ENCODE results near the gene SRP68.
"Not testable (repeated sequence)": the region's sequence is repeated elsewhere in the genome, so short reads cannot be mapped to it uniquely, and the experiment has no call there.

SRP68 gene

DNA sequence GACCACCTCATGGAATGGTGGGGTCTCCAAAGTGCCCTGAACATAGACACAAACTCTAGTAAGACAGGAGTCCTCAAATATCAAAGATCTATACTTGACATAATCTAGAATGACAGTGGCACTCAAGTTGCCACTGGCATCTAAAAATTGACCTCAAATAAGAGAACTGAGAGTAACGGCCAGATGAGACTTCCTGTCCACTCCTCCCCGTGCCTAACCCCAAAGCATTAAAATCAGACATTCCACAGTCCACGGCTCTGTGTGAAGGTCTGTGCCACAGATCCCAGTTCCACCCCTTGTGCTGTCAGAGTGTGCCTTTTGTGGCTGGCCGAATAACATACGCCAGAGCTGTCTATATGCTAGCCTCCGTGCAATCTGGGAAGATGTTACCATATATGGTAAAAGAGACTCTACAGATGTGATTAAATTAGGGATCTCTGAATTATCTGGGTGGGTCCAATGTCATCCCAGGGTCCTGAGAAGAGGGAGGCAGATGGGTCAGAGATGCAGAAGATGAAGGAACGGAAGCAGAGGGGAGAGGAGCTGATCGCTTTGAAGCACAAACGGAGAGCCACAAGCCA, 24.2 kb downstream of the SRP68 start:
- H3K4me3 ChIP-seq (ENCODE audit: low read depth, low read length): no peak overlapping the region

DNA sequence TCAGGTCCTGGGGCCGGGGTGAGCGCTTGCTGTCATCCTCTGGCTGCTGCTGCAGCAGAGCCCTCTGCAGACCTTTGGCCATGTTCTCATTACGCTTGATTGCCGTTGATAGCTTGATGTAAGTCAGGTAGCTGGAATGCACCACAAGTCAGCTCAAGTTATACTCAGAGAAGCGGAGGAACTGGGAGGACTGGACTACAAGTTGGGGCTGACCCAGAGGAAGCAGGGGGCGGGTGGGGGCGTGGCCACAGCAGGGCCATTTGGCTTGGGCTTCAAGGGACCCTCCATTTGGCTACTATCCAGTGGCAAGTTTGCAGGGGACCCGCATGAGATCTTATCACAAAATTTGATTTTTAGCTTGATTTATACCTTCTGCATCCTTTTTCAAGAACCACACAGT, 26.3 kb downstream of the SRP68 start:
- no peak overlapping the region for H3K4me3 ChIP-seq (ENCODE audit: low read depth, low read length)

DNA sequence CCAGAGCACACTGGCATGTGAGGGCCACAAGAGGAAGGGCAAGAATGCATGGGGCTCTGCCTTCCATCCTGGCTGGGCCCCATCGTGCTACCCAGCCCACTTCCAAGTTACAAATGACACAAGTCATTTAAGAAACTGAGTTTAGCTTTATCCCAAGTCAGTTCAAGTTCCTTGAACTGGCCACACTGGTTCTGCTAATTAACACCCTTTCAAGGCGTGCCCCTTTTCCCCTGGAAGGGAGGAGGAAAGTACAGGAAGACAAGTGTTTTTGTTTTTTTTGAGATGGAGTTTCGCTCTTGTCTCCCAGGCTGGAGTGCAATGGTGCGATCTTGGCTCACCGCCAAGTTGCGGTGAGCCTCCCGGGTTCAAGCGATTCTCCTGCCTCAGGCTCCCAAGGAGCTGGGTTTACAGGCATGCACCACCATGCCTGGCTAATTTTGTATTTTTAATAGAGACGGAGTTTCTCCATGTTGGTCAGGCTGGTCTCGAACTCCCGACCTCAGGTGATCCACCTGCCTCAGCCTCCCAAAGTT, 27.8 kb downstream of the SRP68 start:
- H3K4me3 ChIP-seq (ENCODE audit: low read depth, low read length): not testable (repeated sequence)

DNA sequence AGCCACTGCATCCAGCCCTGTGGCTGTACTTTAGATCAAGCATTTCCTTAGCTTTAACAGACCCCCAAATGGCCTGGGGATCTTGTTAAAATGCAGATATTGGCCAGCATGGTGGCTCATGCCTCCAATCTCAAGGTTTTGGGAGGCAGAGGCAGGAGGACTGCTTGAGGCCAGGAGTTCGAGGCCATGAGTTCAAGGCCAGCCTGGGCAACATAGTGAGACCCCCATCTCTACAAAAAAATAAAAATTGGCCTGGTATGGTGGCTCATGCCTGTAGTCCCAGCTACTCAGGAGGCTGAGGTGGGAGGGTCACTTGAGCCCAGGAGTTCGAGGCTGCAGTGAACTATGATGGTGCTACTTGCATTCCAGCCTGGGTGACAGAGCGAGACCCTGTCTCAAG, 29.4 kb downstream of the SRP68 start:
- H3K4me3 ChIP-seq (ENCODE audit: low read depth, low read length): not testable (repeated sequence)

DNA sequence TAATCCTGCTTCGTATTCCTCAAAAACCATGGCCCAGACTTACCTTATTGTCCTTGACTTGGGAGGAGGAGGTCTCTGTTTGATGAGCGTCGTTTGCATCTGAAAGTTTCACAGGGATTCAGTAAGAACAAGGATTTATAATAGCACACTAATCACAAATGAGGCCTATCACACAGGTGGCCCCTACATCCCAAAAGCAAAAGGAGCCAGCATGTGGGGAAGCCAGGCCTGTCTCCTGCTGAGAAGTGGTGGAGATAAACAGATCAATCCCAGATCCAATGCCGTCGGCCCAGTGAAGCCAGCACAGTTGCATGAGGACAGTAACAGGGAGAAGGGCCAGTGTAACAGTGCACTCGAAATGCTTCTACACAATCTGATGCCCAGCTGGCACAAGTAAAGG, 31.9 kb downstream of the SRP68 start:
- H3K4me3 ChIP-seq (ENCODE audit: low read depth, low read length): no peak overlapping the region

DNA sequence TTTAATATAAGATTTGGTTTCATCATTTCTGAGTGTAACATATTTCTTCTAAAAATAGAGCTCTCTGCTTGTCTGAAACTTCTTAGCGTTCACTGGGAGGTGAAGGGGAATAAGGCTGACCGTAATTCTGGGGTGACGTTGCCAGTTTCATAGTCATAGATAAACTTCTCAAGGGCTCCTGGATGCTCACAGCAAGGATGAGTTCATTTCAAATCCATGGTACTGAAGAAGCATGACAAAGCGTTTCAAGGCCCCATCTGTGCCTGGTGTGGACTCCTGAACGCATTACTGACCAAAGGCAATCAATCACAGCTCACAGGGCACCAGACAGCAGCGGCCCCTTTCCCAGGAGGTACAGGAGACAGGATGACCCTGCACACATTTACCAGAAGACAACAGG, 33.2 kb downstream of the SRP68 start:
- no peak overlapping the region for H3K4me3 ChIP-seq (ENCODE audit: low read depth, low read length)

DNA sequence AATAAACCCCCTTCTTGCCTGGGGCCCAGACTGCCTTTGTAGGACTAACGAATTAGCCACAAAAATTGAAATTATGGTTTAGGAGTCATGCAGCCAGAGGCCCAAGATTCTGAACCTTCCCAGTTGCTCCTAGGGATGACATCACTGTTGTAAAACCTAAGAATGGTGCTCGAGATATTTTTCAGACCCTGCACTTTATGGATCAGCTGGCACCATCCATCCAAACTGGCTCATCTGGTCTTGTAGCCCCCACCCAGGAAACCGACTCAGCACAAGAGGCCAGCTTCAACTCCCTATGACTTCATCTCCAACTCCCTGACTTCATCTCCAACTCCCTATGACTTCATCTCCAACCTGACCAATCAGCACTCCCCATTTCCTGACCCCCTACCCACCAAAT, 34.3 kb downstream of the SRP68 start:
- H3K4me3 ChIP-seq (ENCODE audit: low read depth, low read length): no peak overlapping the region

DNA sequence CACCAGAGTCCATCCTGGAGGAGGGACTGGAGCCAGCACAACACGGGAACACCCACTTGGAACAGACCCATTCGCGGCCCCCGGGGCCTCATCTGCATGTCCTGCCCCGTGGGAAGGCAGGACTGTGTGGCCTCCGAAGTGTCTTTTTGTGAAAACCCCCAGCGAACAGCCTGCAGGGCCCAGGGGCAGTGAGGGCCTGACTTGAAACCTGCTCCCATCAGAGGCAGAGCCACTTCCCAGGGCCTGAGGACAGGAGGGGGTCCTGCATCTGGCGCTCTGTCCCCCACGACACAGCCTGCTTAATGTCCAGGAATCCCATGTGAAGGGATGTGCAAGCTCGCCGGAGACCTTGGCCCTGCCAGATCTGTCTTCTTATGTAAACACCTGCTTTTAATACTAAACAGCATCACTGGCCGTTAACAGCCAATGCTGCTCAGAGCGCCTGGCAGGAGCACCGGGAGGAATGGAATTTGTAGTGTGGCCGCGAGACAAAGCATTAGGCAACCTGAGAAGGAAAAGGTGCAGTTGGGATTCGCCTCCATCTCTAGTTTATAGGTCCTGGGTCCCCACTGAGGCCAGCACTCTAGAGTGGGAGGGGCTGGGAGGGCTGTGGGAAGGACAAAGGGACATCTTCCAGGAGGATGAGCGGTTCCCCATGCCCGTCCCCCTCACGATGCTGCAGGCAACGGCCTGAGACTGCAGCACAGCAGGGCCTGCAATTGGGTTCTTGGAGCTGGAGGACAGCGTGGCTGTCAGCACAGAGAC, 35.6 kb downstream of the SRP68 start:
- no peak overlapping the region for H3K4me3 ChIP-seq (ENCODE audit: low read depth, low read length)

DNA sequence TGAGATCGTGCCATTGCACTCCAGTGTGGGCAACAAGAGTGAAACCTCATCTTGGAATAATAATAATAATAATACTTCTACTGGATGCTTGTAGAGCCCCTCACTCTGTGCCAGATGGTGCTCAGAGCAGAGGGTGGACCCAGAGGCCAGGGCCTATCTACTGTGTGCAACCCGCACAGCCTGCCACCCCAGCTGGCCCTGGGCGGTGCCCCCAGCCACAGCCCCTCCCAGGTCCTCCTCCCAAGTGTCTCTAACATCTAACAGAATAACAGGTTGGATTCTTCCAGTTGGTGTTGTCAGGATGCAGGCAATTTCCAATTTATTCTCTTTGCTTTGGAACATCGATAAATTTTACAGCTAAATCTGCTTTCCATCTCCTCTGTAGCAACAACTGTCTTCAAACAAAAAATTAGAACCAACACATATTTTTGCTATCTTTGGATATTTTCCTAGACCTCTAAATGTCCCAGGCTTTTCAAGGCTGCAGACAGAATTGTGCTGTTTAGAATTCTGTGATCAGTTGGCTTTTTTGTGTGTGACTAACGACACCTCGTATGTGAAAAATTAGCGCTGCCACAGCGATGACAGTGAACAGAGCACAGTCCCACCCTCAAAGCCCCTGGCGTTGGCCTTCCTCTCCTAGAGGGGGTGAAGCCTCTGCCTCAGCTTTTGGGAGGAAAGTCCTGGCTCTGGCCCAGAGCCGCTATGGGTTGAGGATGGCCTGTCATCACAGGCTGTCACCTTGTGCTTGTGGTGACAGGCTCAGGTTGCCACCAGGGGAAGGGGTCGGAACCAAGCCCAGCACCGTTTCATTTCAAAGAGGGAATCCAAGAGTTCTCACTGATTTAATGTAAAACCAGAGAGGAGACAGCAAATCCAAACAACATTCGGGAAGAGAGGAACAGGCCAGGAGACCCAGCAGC, 37.6 kb downstream of the SRP68 start:
- no peak overlapping the region for H3K4me3 ChIP-seq (ENCODE audit: low read depth, low read length)

DNA sequence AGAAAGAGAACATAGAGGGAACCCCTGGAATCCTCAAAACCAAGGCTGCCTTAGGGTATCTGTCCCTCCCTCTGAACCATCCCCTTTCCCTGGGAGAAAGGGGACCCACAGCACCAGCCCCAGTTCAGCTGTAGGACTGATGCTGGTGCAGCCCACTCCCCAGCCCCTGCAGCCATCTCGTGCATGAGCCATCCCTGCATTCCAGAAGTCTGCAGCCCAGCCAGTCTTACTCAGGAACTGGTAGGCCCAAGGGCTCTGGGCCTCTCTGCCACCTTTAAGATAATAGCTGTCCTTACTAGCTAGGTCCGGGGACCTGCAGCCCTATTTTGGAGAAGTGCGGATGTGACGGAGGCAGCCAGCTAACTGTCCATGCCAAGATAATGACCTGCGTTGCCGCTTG, 39.2 kb downstream of the SRP68 start:
- no peak overlapping the region for H3K4me3 ChIP-seq (ENCODE audit: low read depth, low read length)

DNA sequence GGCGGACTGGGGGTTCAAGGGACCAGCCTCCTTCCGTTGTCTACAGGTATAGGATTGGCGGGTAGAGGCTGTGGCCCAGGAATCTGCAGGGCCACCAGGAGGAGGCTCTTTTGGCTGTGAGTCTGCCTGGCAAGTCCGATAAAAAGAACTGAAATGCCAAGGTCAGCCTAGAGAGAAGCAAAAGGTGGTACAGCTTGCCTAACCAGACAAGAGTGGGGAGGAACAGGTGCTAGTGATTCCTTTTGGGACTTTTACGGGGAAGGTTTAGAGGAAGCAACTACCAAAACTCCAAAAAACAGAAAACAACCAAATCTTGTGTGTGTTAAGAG, 39.6 kb downstream of the SRP68 start:
- no peak overlapping the region for H3K4me3 ChIP-seq (ENCODE audit: low read depth, low read length)

DNA sequence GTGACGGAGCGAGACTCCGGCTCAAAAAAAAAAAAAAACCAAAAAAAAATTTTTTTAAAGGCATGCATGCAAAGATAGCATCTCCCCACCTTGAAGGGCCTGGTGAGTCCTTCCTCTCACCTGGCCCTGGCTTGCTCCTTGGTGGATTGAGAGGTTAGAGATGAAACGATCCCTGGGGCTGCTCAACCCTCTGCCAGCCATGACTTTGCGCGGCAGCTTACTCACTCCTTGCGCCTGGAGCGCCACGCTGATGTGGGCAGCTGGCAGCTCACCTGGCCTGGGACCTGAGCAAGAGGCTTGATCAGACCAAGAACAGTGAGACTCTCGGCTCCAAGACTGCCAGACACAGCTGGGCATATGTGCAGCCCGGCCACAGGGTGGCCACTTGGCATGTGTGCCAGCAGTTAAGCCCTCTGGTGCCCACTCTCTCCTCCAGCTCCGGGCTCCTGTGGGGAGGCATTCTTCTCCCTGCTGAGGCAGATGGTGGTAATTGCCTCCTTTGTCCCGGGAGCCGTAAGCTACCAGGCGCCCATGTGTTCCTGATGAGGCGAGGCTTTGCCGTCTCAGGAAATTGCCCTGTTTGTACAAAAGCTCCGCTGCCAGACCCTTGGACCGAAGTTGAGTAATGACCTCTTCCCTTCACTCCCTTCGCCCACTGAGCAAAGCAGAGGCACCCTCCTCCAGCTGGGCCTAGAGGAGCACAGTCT, 40.1 kb downstream of the SRP68 start:
- no peak overlapping the region for H3K4me3 ChIP-seq (ENCODE audit: low read depth, low read length)

DNA sequence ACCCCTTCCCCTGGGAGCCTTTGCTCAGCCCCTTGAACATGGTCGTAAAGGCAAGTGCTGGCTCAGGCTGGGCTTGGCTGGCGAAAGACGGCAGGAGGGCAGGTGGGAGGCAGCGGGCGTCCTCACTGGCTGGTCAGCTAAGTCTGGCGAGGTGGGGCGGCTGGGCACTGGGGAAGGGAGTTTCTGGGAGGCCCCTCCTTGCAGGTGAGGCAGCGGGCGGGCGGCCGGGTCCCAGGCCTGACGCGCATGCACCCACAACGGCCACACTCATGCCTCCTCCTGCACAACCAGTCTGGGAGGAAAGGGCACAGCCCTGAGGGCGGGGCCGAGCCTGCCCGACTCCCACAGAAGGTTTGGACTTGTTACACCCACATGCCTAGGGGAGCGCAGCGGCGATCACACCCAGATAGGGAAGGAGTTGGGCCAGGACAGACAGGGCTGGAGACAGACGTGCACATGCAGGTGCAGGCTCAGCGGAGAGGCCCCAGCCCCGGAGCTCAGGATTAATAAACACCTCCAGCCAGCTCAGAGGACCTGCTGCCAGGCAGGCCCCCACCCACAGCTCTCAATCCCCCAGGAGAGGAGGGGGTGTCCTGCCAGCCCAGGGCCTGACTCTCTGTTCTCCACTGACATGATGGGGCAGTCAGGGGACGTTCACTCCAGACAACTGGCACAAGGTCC, 45.0 kb downstream of the SRP68 start, which contains the start of gene EVPL:
Gene EVPL, minus strand, starts transcription at position 148 of the 681 bp plus-strand sequence. Its CDS starts 108 bp downstream, at position 40.
- no peak within 1 kb of the TSS for H3K4me3 ChIP-seq (ENCODE audit: low read depth, low read length)

DNA sequence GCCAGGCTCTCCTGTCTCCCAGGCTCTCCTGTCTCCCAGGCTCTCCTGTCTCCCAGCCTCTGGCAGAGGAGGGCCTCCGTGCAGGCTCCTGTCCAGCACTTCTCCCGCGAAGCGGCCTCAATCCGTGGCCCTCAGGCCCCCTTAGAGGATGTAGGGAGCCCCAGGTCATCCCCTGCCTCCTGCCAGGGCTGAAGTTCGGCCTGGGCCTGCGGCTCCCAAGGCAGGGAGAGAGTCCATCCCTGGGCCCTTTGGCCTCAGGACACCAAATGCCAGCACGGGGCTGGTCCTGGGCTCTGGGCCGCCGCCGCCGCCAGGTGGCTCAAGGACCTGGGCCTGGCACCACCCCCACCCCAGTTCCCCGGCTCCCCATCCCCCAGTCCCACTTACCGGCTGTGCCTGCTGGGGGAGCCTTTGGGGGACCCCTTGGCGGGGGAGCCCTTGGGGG, 45.6 kb downstream of the SRP68 start:
- no peak overlapping the region for H3K4me3 ChIP-seq (ENCODE audit: low read depth, low read length)

DNA sequence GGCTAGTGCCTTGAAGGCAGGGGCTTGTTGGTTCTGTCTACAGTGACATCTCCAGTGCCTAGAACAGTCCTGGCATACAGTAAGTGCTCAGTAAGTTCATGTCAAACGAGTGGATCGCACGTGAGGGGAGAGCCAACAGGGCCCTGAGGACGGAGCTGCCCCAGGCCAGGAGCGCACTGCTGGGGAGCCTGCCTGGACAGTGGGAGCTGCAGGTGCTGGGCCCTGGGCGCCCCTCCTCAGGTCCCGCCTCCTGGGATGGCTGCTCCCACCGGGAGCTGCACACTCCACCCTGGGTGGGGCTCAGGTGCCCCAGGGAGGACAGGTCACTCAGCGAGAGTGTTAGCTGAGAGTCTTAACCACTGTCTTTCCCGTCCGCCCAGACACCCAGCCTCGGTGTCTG, 47.0 kb downstream of the SRP68 start:
- H3K4me3 ChIP-seq (ENCODE audit: low read depth, low read length): no peak overlapping the region

DNA sequence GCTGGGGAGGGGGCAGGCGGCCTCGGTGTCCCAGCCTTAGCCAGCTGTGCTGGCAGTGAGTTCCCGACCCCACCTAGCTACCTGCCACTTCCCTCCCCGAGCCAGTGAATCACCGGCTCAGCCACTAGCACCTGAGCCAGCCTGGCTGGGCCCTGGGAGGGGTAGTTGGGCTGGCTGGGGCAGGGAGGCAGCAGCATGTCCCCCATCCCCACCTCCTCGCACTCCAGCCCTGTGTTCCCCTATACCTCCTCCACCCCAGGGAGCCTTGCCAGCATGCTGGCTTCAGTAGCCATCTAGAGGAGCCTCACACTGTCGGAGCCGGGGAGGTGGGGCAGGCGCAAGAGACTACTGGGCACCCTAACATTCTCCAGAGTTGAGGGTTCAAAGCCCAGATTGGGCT, 48.0 kb downstream of the SRP68 start:
- no peak overlapping the region for H3K4me3 ChIP-seq (ENCODE audit: low read depth, low read length)

DNA sequence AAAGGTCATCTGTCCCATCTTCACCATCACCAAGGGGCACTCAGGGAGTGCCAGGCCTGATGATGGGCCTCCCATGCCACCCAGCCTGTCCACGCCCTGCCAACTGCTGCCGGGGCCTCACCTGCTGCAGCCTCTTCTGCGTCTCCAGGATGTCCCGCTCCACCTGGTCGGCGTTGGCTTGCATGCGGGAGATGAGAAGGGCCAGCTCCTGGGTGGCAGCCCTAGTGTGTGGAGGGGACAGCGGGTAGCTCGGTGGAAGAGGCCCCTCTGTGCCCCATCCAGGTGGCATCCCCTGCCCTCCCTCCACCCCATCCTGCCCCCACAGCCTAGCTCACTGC, 48.4 kb downstream of the SRP68 start:
- H3K4me3 ChIP-seq (ENCODE audit: low read depth, low read length): no peak overlapping the region

DNA sequence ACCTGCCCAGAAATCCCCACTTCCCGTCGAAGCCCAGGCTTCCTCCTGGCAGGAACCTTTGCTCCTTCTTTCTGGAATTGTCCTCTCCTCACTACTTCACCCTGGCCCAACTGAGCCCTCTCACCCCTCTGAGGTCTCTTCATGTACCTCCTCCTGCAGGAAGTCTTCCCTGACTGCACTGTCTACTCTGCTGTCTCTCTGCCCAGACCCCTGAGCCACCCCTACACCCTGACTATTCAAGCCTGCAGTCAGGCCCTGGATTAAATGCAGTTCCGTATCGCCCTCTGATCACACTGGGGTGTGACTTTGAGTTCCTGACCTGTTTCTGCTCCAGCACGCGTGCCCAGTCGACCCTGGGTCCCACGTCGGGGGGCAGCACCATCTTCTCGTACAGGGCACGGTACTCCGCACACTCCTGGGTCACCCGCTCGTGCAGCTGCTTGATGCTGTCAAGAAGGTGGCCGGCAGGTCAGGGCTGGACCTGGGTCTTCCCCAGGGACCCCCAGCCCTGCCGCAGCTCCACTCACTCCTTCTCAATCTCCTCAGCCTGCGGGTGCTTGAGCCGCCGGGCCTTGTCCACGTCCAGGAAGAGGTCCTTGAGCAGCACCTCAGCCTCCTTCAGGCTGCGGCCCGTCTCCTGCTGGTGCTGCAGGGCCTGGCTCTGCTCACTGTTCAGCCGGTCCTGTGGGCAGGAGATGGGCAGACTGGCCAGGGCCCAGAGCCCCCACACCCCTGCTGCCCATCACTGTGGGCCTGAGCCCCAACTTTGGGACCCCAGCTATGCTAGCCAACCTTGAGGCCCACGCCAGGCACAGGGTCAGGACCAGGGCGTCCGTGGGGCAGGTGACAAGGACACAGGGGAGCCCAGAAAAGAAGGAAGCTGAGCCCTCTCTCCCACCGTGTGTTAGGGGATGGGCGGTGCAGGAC, 49.1 kb downstream of the SRP68 start:
- no peak overlapping the region for H3K4me3 ChIP-seq (ENCODE audit: low read depth, low read length)

DNA sequence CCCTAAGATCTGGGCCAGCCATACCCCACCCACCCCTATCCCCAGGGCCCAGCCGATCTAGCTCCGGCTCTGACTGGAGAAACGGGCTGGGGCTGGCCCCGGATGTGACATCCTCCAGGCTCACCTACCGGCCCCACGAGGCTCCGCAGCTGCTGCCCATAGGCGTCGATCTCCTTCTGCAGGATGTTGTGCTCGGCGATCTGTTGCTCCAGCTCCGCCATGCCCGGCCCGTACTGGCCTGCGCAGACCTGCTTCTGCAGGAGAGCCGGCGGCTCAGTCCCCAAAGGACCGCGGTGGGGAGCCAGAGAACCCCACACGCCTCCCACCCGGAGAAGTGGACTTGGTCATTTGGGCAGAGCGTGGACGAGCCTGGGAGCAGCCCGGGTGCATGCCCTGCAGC, 50.0 kb downstream of the SRP68 start:
- no peak overlapping the region for H3K4me3 ChIP-seq (ENCODE audit: low read depth, low read length)
